HCT116 (cell line): ENCODE results near the gene PDE6D. TPM values are rescaled to one million over a fixed set of nuclear protein-coding genes. Genes with fewer than 3 reads are reported as not detected.

Experiments used
- ATAC-seq: fragments of 200-7000 bp; cut with Tn5 transposase; 2 replicates; pipeline ENCODE4 v1.9.1; 2020; ENCODE audit warnings: mild to moderate bottlenecking, moderate library complexity
- BruUV-seq: library from RNA; stranded (reverse); fragments of 400-500 nt; replicated peaks from 2 replicates; lab custom pipeline; 2021; lab: Mats Ljungman, UMichigan
- CTCF ChIA-PET: fragments of 300-600 bp; sonication (Branson Sonifier 250); formaldehyde crosslinking; loops from one replicate; lab custom pipeline; 2021; ENCODE audit warnings: antibody characterized with exemption; lab: Charles Lee
- POLR2A ChIA-PET: fragments of 300-600, 350-600 bp; sonication (Branson Sonifier 250); formaldehyde crosslinking; loops from one replicate; lab custom pipeline; 2021; ENCODE audit warnings: antibody characterized with exemption; lab: Charles Lee
- RAD21 ChIA-PET, 2 experiments: fragments of 300-600 bp; sonication (Branson Sonifier 250); formaldehyde crosslinking; loops; one replicate each; lab custom pipeline; 2023; ENCODE audit warnings: low total read pairs in 2 of 2; ENCODE audit not compliant: uncharacterized antibody in 2 of 2, unreplicated experiment in 2 of 2, low non-redundant PET in 1 of 2; lab: Charles Lee
- DNase-seq: peaks from one replicate; pipeline ENCODE4 v3.0.0-alpha.2; 2010; ENCODE audit warnings: low read depth, low spot score
- H2AFZ ChIP-seq: fragments of 200-600 bp; shearing (Covaris generic), sonication (generic); 2 replicates; pipeline ENCODE4 v1.6.1; 2017; ENCODE audit warnings: low read depth, mixed run types, mixed read lengths, antibody characterized with exemption, low read length; ENCODE audit not compliant: poor library complexity, severe bottlenecking
- H3K27ac ChIP-seq: 2 replicates; pipeline ENCODE4 v1.5.1; 2012; ENCODE audit warnings: low read depth, low read length
- H3K27me3 ChIP-seq: fragments of 200-600 bp; sonication (generic); 2 replicates; pipeline ENCODE4 v1.6.1; 2016; ENCODE audit warnings: mixed run types, low read length, mixed read lengths; ENCODE audit not compliant: insufficient read depth
- H3K36me3 ChIP-seq, 2 experiments: fragments of 200-500 bp in 1 of 2; fragments of 200-600 bp in 1 of 2; sonication (Bioruptor generic) in 1 of 2; sonication (generic) in 1 of 2; 2 replicates each; pipeline versions ENCODE4 v1.5.1 to v1.6.1; 2014 to 2016; ENCODE audit warnings: low read length in 2 of 2, inconsistent platforms in 1 of 2, mixed read lengths in 1 of 2, mixed run types in 1 of 2; ENCODE audit not compliant: insufficient read depth in 2 of 2, control insufficient read depth in 1 of 2
- H3K4me1 ChIP-seq, 2 experiments: fragments of 200-600 bp in 1 of 2; sonication (generic) in 1 of 2; 2 replicates each; pipeline versions ENCODE4 v1.5.1 to v1.6.1; 2012 to 2017; ENCODE audit warnings: low read length in 2 of 2, inconsistent platforms in 1 of 2, mild to moderate bottlenecking in 1 of 2, mixed read lengths in 1 of 2, mixed run types in 1 of 2, moderate library complexity in 1 of 2; ENCODE audit not compliant: insufficient read depth in 2 of 2, control insufficient read depth in 1 of 2
- H3K4me2 ChIP-seq: fragments of 200-600 bp; sonication (generic); 2 replicates; pipeline ENCODE4 v1.6.1; 2017; ENCODE audit warnings: mixed run types, low read length, mixed read lengths
- H3K4me3 ChIP-seq, 2 experiments: fragments of 200-600 bp in 1 of 2; sonication (generic) in 1 of 2; replicated peaks in 1 of 2; 2 replicates each; pipeline ENCODE4 v1.5.1; 2011 to 2016; ENCODE audit warnings: low read length in 2 of 2, control low read depth in 1 of 2, low read depth in 1 of 2, mild to moderate bottlenecking in 1 of 2, mixed read lengths in 1 of 2, mixed run types in 1 of 2
- H3K79me2 ChIP-seq: fragments of 200-600 bp; sonication (generic); 2 replicates; pipeline ENCODE4 v1.6.1; 2017; ENCODE audit warnings: mild to moderate bottlenecking, mixed run types, low read length, moderate library complexity, mixed read lengths; ENCODE audit not compliant: insufficient read depth
- H3K9ac ChIP-seq: fragments of 200-600 bp; sonication (generic); 2 replicates; pipeline ENCODE4 v1.6.1; 2016; ENCODE audit warnings: low read length, mixed read lengths
- H3K9me2 ChIP-seq: fragments of 200-600 bp; sonication (generic), shearing (Covaris generic); 2 replicates; pipeline ENCODE4 v1.6.1; 2017; ENCODE audit warnings: mixed run types, mild to moderate bottlenecking, moderate library complexity; ENCODE audit not compliant: insufficient read depth
- H3K9me3 ChIP-seq, 2 experiments: fragments of 200-500 bp in 1 of 2; fragments of 200-600 bp in 1 of 2; sonication (Bioruptor generic) in 1 of 2; sonication (generic) in 1 of 2; 2 replicates each; pipeline ENCODE4 v1.6.1; 2014 to 2017; ENCODE audit warnings: low read length in 2 of 2, mixed read lengths in 2 of 2, inconsistent platforms in 1 of 2, low read depth in 1 of 2, mild to moderate bottlenecking in 1 of 2, mixed run types in 1 of 2, moderate library complexity in 1 of 2; ENCODE audit not compliant: control insufficient read depth in 1 of 2, insufficient read depth in 1 of 2
- H4K20me1 ChIP-seq: fragments of 200-600 bp; sonication (generic), shearing (Covaris generic); 2 replicates; pipeline ENCODE4 v1.6.1; 2017; ENCODE audit warnings: mixed run types, mild to moderate bottlenecking, moderate library complexity; ENCODE audit not compliant: insufficient read depth
- ATF3 ChIP-seq: IDR thresholded peaks from 2 replicates; pipeline ENCODE4 v1.6.1; 2012
- CBX3 ChIP-seq: IDR thresholded peaks from 2 replicates; pipeline ENCODE4 v1.6.1; 2012; ENCODE audit warnings: low read depth
- CEBPB ChIP-seq: IDR thresholded peaks from 2 replicates; pipeline ENCODE4 v1.6.1; 2012; ENCODE audit warnings: low read depth
- EGR1 ChIP-seq: IDR thresholded peaks from 2 replicates; pipeline ENCODE4 v1.6.1; 2012; ENCODE audit warnings: low read depth
- ELF1 ChIP-seq: IDR thresholded peaks from 2 replicates; pipeline ENCODE4 v1.6.1; 2012; ENCODE audit warnings: low read depth, borderline replicate concordance
- EZH2 ChIP-seq: fragments of 200-600 bp; sonication (generic); IDR thresholded peaks from 2 replicates; pipeline ENCODE4 v1.6.1; 2017; ENCODE audit warnings: antibody characterized with exemption, mixed run types
- EZH2phosphoT487 ChIP-seq: fragments of 200-600 bp; IDR thresholded peaks from 2 replicates; pipeline ENCODE4 v1.6.1; 2018; ENCODE audit warnings: antibody characterized with exemption, borderline replicate concordance
- FOSL1 ChIP-seq: IDR thresholded peaks from 2 replicates; pipeline ENCODE4 v1.6.1; 2012; ENCODE audit warnings: low read depth
- JUND ChIP-seq: IDR thresholded peaks from 2 replicates; pipeline ENCODE4 v1.6.1; 2012
- MAX ChIP-seq: IDR thresholded peaks from 2 replicates; pipeline ENCODE4 v1.6.1; 2012
- POLR2AphosphoS5 ChIP-seq: IDR thresholded peaks from 2 replicates; pipeline ENCODE4 v1.6.1; 2011; ENCODE audit warnings: mild to moderate bottlenecking, low read depth, low read length, moderate library complexity
- RAD21 ChIP-seq: IDR thresholded peaks from 2 replicates; pipeline ENCODE4 v1.6.1; 2012; ENCODE audit warnings: low read depth, mild to moderate bottlenecking
- SP1 ChIP-seq: IDR thresholded peaks from 2 replicates; pipeline ENCODE4 v1.6.1; 2012; ENCODE audit warnings: low read depth
- SRF ChIP-seq: IDR thresholded peaks from 2 replicates; pipeline ENCODE4 v1.6.1; 2012; ENCODE audit warnings: low read depth
- TCF7L2 ChIP-seq: IDR thresholded peaks from 2 replicates; pipeline ENCODE4 v1.7.0; 2011; ENCODE audit warnings: borderline replicate concordance, inconsistent platforms; ENCODE audit not compliant: insufficient read depth, insufficient read length; ENCODE audit errors: extremely low read depth
- YY1 ChIP-seq: IDR thresholded peaks from 2 replicates; pipeline ENCODE4 v1.6.1; 2011; ENCODE audit warnings: low read length, low read depth, moderate library complexity, mild to moderate bottlenecking; ENCODE audit not compliant: insufficient replicate concordance; ENCODE audit errors: extremely low read depth
- ZBTB33 ChIP-seq: IDR thresholded peaks from 2 replicates; pipeline ENCODE4 v1.6.1; 2011; ENCODE audit warnings: mild to moderate bottlenecking, low read length, moderate library complexity; ENCODE audit not compliant: insufficient replicate concordance; ENCODE audit errors: extremely low read depth
- ZFX ChIP-seq: fragments of 450-650 bp; IDR thresholded peaks from 2 replicates; pipeline ENCODE4 v1.6.1; 2017
- intact Hi-C: fragments of 100-400 bp; cut with micrococcal nuclease; formaldehyde crosslinking; loops from 2 replicates; pipeline ENCODE4 v1.10.0; 2022
- total RNA-seq: library from RNA; stranded (reverse); gene quantifications from one replicate; pipeline ENCODE4 v1.2.1, GENCODE V29; 2021; ENCODE audit not compliant: unreplicated experiment

The PDE6D gene
- total RNA-seq, 1 experiment from 2014 or later = 26.6 TPM

GRCh38 chr2:231688719-231689118, 92.4 kb downstream of the PDE6D start:
- POLR2A ChIA-PET = no interaction called here
- H3K4me1 ChIP-seq = peaks cover 17 to 37% of the 10 kb centered on the region in 2 experiments
- ATAC-seq (no peak), DNase-seq (no peak)
- no peaks in the 10 kb centered on the region for H3K9me3 ChIP-seq
- no peak overlapping the region for H3K4me3 ChIP-seq
- no peak overlapping the region for H3K27ac ChIP-seq
- no peak overlapping the region for H3K9ac ChIP-seq
- intact Hi-C loops = no loop called here
- no peak overlapping the region for H2AFZ ChIP-seq
- CTCF ChIA-PET = interaction anchor here (1.2 to 1.8 kb wide), 2 partner anchors 11 to 15 kb away, joined by 4 to 5 read pairs; no protein-coding TSS in a partner anchor
- no peak overlapping the region for H3K4me2 ChIP-seq
- RAD21 ChIA-PET = no interaction called here
- TF ChIP-seq MAX = no peak
- TF ChIP-seq EGR1 = no peak
- no peak for TF ChIP-seq FOSL1
- no peak for TF ChIP-seq ATF3
- TF ChIP-seq CBX3 = no peak
- no peak for TF ChIP-seq EZH2phosphoT487
- TF ChIP-seq TCF7L2 = no peak
- TF ChIP-seq JUND = no peak
- no peak for TF ChIP-seq ZBTB33
- TF ChIP-seq CEBPB = no peak
- no peak for TF ChIP-seq ZFX
- no peak for TF ChIP-seq EZH2
- no peak for TF ChIP-seq RAD21
- no peak for TF ChIP-seq SP1
- TF ChIP-seq POLR2AphosphoS5 = no peak
- no peak for TF ChIP-seq YY1
- TF ChIP-seq ELF1 = no peak
- no peak for TF ChIP-seq SRF
- H3K79me2 ChIP-seq = no peaks in the 10 kb centered on the region
- BruUV-seq = no TSS peak
- H3K9me2 ChIP-seq = no peaks in the 10 kb centered on the region
- H3K36me3 ChIP-seq = no peaks in the 10 kb centered on the region
- H3K27me3 ChIP-seq = no peaks in the 10 kb centered on the region
- no peaks in the 10 kb centered on the region for H4K20me1 ChIP-seq
